HG02798 (cell line): Measurements from ENCODE around the gene ERICH2.

Experiments used
- ATAC-seq: cut with Tn5 transposase; IDR thresholded peaks from one replicate; pipeline ENCODE4 v1.9.1; 2021; ENCODE audit warnings: mild to moderate bottlenecking; ENCODE audit not compliant: unreplicated experiment, poor library complexity

The ERICH2 gene

DNA sequence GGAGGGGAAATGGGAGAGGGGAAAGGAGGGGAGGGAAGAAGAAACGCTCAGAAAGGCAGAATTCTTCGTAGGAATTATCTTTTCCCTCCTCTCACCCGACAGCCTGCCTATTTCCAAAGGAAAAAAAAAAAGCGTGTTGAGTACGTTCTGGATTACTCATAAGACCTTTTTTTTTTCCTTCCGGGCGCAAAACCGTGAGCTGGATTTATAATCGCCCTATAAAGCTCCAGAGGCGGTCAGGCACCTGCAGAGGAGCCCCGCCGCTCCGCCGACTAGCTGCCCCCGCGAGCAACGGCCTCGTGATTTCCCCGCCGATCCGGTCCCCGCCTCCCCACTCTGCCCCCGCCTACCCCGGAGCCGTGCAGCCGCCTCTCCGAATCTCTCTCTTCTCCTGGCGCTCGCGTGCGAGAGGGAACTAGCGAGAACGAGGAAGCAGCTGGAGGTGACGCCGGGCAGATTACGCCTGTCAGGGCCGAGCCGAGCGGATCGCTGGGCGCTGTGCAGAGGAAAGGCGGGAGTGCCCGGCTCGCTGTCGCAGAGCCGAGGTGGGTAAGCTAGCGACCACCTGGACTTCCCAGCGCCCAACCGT lies 46.4 kb downstream of the ERICH2 start, which contains the start of gene GAD1:
GAD1 (plus strand) TSS at position 384 of the 589 bp plus-strand sequence. CDS start 1,705 bp downstream, outside the sequence.
- ATAC-seq: peak; percentile 65

DNA sequence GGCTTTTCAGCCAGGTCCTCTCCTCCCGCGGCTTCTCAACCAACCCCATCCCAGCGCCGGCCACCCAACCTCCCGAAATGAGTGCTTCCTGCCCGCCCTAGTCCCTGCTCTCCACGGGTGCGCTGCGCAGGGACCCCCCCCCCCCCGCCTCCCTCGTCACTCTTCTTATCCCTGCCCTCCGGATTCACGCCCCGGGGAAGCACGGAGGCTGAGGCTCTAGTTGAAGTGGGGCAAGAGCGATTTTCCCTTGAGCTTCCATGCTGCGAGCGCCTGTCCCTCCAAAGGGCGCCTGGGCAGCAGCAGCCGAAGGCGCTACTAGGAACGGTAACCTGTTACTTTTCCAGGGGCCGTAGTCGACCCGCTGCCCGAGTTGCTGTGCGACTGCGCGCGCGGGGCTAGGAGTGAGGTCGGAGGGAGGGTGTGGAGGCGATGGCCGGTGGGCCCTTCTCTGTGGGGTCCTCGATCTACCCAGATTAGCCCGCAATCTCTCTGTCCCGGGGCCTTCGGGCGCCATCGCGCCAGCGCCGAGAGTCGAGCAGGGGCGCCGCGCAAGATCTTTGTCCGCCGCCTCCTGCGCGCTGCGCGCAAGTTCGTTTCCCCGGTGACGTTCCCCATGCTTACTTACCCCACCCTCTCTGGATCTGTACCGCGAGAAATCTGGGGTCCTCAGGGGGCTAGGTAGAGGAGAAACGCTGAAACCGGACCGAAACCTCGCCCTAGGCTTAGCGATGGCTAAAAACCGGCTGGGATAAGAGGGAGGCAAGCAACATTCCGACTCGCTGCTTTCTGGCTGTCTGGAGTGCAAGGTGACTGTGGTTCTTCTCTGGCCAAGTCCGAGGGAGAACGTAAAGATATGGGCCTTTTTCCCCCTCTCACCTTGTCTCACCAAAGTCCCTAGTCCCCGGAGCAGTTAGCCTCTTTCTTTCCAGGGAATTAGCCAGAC lies 47.2 kb downstream of the ERICH2 start:
- ATAC-seq: no peak

DNA sequence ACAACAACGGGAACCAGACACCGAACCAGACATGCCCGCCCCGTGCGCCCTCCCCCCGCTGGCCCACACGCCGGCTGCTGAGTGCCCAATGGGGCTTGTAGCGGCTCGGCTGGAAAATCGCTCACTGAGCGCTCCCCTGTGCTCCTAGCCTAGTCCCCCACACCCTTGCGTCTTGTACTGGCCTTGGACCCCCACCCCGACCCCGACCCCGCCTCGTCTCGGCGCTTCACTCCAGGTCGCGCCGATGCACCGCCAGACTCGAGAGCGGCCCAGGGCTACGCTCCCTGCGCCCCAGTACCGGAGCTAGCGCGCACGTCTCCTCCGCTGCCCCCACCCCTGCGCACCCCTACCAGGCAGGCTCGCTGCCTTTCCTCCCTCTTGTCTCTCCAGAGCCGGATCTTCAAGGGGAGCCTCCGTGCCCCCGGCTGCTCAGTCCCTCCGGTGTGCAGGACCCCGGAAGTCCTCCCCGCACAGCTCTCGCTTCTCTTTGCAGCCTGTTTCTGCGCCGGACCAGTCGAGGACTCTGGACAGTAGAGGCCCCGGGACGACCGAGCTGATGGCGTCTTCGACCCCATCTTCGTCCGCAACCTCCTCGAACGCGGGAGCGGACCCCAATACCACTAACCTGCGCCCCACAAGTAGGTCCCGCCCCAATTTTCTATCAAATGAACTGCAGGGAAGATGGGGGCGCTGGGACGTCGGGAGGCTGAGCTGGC lies 48.0 kb downstream of the ERICH2 start:
- no peak for ATAC-seq

DNA sequence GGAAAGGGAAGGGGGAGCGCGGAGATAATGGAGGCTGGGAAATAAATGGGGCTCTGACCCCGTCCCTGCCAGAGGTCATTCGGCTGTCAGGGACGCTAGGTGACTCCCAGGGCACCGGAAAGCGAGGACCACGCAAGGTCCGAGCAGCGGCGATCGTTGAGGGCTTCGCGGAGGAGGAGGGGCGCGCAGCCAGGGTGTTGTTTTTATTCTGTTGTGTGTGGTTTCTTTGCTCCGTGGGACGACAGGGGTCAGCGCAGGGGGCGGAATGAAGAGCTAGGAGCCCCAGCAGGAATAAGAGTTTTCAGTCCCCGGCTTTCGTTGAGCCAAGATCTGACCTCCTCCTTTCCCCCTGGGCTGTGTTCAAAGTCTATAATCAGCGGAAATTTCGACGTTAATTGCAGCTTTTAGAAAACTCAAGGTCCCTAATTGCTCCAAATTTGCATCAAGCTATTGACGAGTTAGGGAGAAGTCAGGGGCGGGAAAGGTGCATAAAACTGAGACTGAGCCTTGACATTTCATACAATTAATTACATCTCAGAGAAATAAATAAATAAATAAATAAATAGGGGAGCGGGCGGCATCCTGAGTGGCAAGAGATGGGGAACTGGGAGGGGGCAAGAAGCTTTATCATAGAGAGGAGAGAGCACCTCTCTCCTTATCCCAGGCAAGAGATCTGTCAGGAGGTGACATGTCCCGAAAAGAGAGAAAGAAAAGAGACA lies 48.7 kb downstream of the ERICH2 start:
- no peak for ATAC-seq

- no peak for ATAC-seq
Observed at GRCh38 chr2:170819680-170820664, 49.8 kb downstream of the ERICH2 start.

DNA sequence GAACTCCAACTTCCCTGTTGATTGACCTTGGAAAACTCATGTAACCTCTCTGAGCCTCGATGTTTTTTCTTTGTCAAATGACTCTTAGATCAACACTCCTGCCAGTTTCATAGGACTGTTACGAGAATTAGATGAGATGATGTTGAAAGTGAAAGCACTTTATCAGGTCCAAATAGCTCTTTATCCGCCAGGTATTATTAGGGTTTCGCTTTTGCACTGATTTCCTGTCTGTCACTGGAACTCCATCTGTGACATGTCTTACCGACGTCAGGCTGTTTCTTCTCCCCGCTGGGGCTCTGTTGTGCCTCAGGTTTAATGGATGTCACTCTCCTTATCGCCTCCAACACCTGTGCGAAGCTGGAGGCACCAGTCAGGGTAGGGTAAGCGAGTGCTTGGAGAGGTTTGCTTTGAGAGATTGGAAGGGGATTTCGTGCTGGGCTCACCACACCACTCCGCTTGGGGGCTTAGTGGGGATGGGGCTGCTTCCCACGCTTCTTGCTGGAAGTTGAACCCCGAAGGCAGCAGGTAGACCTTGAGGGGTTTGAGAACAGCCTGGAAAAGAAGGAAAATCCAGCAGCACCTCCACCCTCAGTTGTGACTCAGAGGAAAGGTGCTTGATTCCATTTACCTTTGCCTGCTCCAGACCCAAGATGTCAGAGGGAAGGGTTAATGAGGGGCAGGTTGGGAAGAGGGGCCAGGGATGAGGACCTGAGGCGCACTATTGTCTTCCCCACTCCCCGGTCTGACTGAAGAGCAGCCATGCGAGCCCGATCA lies 50.8 kb downstream of the ERICH2 start:
- no peak for ATAC-seq

GRCh38 chr2:170821531-170822289 lies 51.5 kb downstream of the ERICH2 start:
- ATAC-seq: no peak

- no peak for ATAC-seq
Observed at GRCh38 chr2:170822290-170823087, 52.3 kb downstream of the ERICH2 start.

DNA sequence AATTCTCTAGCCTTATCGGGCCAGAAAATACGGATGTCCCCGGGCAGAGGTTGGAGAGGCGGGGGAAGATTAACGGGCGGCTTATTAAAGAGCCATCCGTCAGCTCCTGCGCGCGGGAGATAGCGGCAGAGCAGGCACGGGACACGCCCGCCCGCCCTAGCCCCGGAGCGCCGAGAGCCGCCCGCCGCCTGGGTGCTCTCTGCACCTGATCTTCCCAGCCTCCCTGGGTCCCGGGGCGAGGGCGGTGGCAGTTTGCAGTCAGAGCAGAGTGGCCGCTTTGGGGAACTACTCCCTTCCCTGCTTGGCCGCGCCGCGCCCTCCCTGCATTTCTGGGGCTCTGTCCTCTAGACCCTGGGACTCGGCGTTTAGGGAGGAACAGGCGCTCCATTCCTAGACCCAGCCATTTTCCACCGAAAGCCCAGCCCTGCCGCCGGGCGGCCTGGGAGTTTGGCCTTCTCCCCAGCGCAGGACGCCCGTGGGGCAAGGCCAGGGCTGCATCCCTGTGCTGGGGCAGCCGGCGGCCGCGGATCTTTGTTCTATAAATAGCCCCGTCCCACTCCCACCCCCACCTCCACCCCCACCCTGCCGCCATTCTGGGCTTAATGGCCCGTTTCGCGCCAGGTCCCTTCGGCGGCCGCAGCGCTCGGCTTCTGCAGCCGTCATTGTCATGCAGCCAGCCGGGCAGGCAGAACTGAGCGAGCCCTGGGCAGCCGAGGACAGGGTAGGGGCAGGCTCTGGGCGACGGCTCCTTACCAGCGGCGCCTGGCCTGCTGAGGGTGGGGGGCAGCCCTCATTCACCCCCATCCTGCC lies 53.1 kb downstream of the ERICH2 start:
- no peak for ATAC-seq

DNA sequence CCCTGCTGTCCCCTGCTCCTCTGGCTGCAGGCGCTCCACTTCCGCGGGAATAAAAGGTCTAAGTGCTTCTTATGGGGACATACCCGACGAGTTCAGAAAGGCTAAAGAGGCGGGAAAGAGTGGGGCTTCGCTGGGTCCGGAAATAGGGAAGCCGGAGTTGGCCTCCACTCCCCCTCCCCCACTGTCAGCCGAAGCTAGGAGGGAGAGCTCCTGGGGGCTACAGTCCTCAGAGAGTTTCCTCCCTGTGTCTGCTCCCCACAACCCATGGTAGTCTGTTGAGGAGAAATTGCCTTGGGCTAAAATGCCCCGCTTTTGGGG lies 53.7 kb downstream of the ERICH2 start:
- no peak for ATAC-seq

DNA sequence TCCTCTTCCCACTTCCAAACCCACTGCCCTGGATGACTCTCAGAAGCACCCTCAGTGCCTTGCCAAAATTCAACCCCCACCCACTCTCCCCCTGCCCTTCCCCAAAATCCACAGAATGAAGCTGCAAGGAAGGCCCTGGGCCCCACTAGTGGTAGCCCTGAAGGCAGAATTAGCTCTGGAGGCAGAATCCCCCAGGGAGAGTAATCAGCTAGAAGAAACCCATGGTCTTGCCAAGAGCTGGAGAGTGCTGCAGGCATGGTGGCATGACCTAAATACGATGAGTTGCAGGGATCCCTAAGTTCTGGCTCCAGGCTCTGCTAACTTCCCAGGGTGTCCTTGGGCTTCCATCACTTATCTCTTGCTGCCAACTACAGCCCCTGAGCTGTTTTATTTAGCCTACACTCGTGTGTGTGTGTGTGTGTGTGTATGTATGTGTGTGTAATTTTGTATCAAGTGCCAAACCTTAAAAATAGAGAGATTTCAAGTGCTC lies 54.4 kb downstream of the ERICH2 start:
- ATAC-seq: no peak

DNA sequence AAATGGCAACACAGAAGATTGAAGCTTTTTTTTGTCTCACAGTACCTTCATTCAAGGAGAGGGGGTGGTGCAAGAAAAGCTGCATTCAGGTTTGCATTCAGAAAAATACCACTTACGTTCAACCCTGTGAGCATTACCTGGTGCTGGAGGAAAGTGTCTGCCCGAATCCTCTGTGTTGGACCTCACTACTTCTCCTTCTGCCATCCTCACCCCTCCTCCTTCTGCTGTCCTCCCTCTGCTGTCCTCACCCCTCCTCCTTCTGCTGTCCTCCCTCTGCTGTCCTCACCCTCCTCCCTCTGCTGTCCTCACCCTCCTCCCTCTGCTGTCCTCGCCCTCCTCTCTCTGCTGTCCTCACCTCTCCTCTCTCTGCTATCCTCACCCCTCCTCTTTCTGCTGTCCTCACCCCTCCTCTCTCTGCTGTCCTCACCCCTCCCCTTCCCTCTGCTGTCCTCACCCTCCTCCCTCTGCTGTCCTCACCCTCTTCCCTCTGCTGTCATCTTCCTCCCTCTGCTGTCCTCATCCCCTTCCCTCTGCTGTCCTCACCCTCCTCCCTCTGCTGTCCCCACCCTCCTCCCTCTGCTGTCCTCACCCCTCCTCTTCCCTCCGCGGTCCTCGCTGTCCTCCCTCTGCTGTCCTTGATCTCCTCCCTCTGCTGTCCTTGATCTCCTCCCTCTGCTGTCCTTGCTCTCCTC lies 57.8 kb downstream of the ERICH2 start:
- ATAC-seq: no peak

DNA sequence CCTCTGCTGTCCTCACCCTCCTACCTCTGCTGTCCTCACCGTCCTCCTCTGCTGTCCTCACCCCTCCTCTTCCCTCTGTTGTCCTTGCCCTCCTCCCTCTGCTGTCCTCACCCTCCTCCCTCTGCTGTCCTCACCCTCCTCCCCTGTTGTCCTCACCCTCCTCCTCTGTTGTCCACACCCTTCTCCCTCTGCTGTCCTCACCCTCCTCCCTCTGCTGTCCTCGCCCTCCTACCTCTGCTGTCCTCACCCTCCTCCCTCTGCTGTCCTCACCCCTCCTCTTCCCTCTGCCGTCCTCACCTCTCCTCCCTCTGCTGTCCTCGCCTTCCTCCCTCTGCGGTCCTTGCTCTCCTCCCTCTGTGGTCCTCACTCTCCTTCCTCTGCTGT lies 58.3 kb downstream of the ERICH2 start:
- ATAC-seq: no peak

DNA sequence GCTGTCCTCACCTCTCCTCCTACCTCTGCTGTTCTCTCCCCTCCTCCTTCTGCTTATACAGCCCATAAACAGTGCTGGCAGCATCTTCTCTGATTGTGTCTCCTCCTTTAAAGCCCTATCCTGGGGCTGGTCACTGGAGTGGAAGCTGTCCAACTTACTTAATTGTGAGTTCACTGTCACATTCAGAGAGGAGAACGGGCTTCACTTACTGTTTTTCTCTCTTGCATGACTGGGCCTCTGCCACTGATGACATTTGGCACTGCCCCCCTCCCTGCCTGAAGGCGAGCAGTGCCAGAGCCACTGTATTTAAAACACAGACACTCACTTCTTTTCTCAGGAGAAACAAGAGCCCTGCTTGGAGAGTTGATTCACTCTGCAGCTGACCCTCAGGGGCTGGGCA lies 58.9 kb downstream of the ERICH2 start:
- ATAC-seq: no peak

- ATAC-seq: no peak
Observed at GRCh38 chr2:170830166-170830565, 60.0 kb downstream of the ERICH2 start.

GRCh38 chr2:170831115-170831514 lies 60.9 kb downstream of the ERICH2 start:
- ATAC-seq: no peak
